ENCODE results near the gene JSRP1.

Gene JSRP1

GRCh38 chr19:2255982-2256685 lies at the start of gene JSRP1:
TSS of gene JSRP1 (minus strand) at chr19:2256417. CDS start at chr19:2255314, 1,103 bp downstream.
- no peak for DNase-seq

- DNase-seq, result no peak
Measured at GRCh38 chr19:2305452-2306280, 49.4 kb upstream of the JSRP1 start.

DNA sequence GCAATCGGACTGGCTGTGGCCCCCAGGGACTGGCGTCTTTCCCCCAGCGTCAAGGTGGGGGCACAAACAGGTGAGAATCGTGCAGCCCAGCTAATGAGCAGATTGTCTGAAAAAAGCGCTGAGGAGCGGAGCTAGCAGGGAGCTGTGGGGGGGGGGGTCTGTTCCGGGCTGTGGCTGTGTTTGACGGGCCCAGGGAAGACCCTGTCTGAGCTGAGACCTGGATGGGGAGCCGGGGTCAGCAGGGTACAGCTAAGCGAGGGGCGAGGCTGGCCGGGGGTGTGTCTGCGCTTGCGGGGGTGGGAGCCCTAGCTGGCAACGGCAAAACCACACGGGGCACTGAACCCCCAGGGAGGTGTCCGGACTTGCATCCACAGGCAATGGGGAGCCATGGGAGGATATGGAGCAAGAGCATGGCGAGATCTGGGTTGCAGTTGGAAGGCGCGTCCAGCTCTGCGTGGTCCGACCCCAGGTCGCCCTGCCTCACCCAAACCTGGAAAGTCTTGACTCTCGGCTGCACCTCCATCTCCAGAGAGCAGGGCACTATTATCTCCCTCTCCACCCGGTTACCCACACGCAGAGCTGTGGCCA lies 47.1 kb upstream of the JSRP1 start:
- DNase-seq, result no peak

GRCh38 chr19:2302319-2303210 lies 46.3 kb upstream of the JSRP1 start:
- DNase-seq, result no peak

DNA sequence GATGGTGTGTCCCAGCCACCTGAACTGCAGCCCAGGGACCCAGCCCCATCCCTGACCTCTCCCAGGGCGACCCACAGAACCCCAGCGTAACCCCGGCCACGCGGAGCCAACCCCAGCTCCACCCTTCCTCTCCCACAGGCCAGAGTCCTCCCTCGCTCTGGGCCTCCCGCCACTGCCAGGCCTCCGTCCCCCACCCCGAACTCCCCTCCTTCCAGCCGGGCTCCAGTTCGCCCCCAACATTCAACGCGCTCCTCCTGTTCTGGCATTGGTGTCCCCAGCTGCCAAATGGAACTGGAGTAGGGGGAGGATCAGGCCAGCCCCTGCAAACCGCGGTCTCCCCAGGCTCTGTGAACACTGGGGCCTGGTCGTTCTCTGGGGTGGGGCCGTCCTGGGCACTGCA lies 44.3 kb upstream of the JSRP1 start:
- DNase-seq, result no peak

GRCh38 chr19:2296141-2296540 lies 39.9 kb upstream of the JSRP1 start:
- no peak for DNase-seq

GRCh38 chr19:2294687-2295335 lies 38.6 kb upstream of the JSRP1 start:
- no peak for DNase-seq

GRCh38 chr19:2291185-2291751 lies 35.1 kb upstream of the JSRP1 start:
- peak; percentile 53 for DNase-seq

- DNase-seq, result no peak
Measured at GRCh38 chr19:2290441-2291184, 34.4 kb upstream of the JSRP1 start.

- no peak for DNase-seq
Measured at GRCh38 chr19:2289714-2290435, 33.7 kb upstream of the JSRP1 start.

GRCh38 chr19:2288818-2289713 lies 32.8 kb upstream of the JSRP1 start:
- no peak for DNase-seq

GRCh38 chr19:2288338-2288817 lies 32.2 kb upstream of the JSRP1 start:
- DNase-seq, result peak; percentile 92

DNA sequence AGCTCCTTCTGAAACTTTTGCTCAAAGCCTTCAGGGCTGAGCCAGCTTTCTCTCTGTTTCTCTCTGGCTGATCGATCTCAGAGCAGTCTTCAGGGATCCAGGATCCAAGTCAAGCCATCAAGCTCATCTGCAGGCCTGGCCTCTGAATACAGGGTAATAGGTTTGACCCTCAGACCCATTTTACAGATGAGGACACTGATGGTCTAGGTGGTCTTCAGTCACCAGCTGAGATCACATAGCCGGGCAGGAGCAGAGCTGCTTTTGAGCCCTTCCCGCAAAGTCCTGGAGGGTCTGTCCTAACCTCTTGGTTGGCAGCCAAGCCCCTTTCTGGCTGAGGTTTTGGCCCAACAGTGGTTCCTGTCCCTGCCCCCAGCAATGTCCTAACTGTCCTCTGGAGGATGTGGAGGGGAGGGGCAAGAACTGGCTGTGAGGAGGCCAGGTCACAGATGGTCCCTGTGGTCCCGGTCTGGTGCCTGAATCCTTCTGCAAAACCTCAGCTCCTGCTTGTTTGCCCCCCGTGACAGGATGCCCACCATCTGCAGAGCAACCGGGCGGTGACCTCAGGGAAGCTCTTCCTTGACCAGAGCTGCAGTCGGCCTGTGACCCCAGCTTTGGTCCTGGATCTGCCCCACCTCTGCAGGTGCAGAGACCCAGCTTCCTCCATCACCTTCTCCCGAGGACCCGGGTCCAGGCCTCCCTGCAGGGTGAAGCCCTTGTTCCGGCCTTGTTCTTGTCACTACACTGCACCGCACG lies 31.5 kb upstream of the JSRP1 start:
- no peak for DNase-seq

GRCh38 chr19:2286402-2287140 lies 30.4 kb upstream of the JSRP1 start:
- no peak for DNase-seq

DNA sequence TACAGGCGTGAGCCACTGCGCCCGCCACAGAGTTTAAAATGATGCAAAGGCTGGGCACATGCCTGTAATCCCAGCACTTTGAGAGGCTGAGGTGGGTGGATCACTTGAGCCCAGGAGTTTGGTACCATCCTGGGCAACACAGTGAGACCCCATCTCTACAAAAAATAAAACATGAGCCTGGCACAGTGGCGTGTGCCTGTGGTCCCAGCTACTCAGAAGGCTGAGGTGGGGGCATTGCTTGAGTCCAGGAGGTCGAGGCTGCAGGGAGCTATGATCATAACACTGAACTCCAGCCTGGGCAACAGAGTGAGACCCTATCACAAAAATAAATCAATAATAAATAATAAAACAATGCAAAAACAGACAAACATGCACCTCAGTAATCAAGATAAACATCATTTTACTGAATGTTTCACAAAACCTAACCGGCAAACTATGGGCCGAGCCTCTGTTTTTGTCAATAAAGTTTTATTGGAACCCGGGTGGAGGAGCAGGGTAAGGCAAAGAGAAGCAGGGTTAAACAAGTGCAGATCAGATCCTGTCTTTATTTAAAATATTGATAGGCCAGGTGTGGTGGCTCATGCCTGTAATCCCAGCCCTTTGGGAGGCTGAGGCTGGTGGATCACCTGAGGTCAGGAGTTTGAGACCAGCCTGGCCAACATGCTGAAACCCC lies 27.8 kb upstream of the JSRP1 start:
- no peak for DNase-seq

GRCh38 chr19:2282862-2283237 lies 26.6 kb upstream of the JSRP1 start:
- DNase-seq, result no peak

Data from DMS 273 treated with DMSO at 0.1 percent for 48 hours (cell line).